ENCODE results near the gene ASIC2.

- TF ChIP-seq CTCF (IDR thresholded peaks at IDR 0.05) (no peak), POLR2A (IDR thresholded peaks at IDR 0.05) (no peak), POLR2AphosphoS5 (IDR thresholded peaks at IDR 0.05) (no peak), EP300 (IDR thresholded peaks at IDR 0.05) (no peak)
Measured at GRCh38 chr17:33023790-33024189, 269.3 kb downstream of the ASIC2 start.

Measured in sigmoid colon (tissue), 4 donors.